ENCODE results near the gene DNMT3A.
"Not testable (repeated sequence)": the region's sequence is repeated elsewhere in the genome, so short reads cannot be mapped to it uniquely, and the experiment has no call there.

Gene DNMT3A

GRCh38 chr2:25283921-25284320, 57.8 kb downstream of the DNMT3A start:
- no peak for DNase-seq (ENCODE audit: low spot score)

GRCh38 chr2:25281941-25282340, 59.8 kb downstream of the DNMT3A start:
- DNase-seq (ENCODE audit: low spot score): no peak

GRCh38 chr2:25281522-25281921, 60.2 kb downstream of the DNMT3A start:
- no peak for DNase-seq (ENCODE audit: low spot score)

- no peak for DNase-seq (ENCODE audit: low spot score)
These were observed 61.6 kb downstream of the DNMT3A start for GRCh38 chr2:25280051-25280687.

- no peak for DNase-seq (ENCODE audit: low spot score)
These were observed 62.6 kb downstream of the DNMT3A start for GRCh38 chr2:25279091-25279651.

GRCh38 chr2:25276569-25277465, 64.9 kb downstream of the DNMT3A start:
- DNase-seq (ENCODE audit: low spot score): peak; percentile 42

GRCh38 chr2:25275575-25275965, 66.2 kb downstream of the DNMT3A start:
- DNase-seq (ENCODE audit: low spot score): no peak

- DNase-seq (ENCODE audit: low spot score): no peak
These were observed 66.7 kb downstream of the DNMT3A start for GRCh38 chr2:25274868-25275574.

- no peak for DNase-seq (ENCODE audit: low spot score)
These were observed 67.7 kb downstream of the DNMT3A start for GRCh38 chr2:25273985-25274535.

- not testable (repeated sequence) for DNase-seq (ENCODE audit: low spot score)
These were observed 69.0 kb downstream of the DNMT3A start for GRCh38 chr2:25272705-25273104.

- DNase-seq (ENCODE audit: low spot score): no peak
These were observed 71.7 kb downstream of the DNMT3A start for GRCh38 chr2:25270061-25270460.

GRCh38 chr2:25269233-25269632, 72.5 kb downstream of the DNMT3A start:
- no peak for DNase-seq (ENCODE audit: low spot score)

- no peak for DNase-seq (ENCODE audit: low spot score)
These were observed 73.6 kb downstream of the DNMT3A start for GRCh38 chr2:25268139-25268538.

GRCh38 chr2:25266399-25266798, 75.3 kb downstream of the DNMT3A start:
- DNase-seq (ENCODE audit: low spot score): no peak

- DNase-seq (ENCODE audit: low spot score): peak; percentile 56
These were observed 75.9 kb downstream of the DNMT3A start for GRCh38 chr2:25265802-25266201.

- DNase-seq (ENCODE audit: low spot score): no peak
These were observed 76.7 kb downstream of the DNMT3A start for GRCh38 chr2:25265001-25265400.

GRCh38 chr2:25262288-25262687, 79.4 kb downstream of the DNMT3A start:
- no peak for DNase-seq (ENCODE audit: low spot score)

- no peak for DNase-seq (ENCODE audit: low spot score)
These were observed 82.0 kb downstream of the DNMT3A start for GRCh38 chr2:25259737-25260124.

GRCh38 chr2:25258847-25259736, 82.6 kb downstream of the DNMT3A start:
- no peak for DNase-seq (ENCODE audit: low spot score)

- no peak for DNase-seq (ENCODE audit: low spot score)
These were observed 83.5 kb downstream of the DNMT3A start for GRCh38 chr2:25257931-25258846.

All from hematopoietic multipotent progenitor cell treated with erythropoietin and hydrocortisone succinate and interleukin-3 and kit ligand, for 15 days (in vitro differentiated cells).